Measurements from ENCODE around the gene KRT78.

Gene KRT78

GRCh38 chr12:52821071-52821730 lies 27.6 kb downstream of the KRT78 start:
- DNase-seq (ENCODE audit: low spot score): no peak
- TF ChIP-seq CTCF (IDR thresholded peaks at IDR 0.05; ENCODE audit: extremely low read depth, missing control alignments): no peak

- TF ChIP-seq CTCF (IDR thresholded peaks at IDR 0.05; ENCODE audit: extremely low read depth, missing control alignments): no peak
These were observed 28.3 kb downstream of the KRT78 start for GRCh38 chr12:52820521-52820920.

DNA sequence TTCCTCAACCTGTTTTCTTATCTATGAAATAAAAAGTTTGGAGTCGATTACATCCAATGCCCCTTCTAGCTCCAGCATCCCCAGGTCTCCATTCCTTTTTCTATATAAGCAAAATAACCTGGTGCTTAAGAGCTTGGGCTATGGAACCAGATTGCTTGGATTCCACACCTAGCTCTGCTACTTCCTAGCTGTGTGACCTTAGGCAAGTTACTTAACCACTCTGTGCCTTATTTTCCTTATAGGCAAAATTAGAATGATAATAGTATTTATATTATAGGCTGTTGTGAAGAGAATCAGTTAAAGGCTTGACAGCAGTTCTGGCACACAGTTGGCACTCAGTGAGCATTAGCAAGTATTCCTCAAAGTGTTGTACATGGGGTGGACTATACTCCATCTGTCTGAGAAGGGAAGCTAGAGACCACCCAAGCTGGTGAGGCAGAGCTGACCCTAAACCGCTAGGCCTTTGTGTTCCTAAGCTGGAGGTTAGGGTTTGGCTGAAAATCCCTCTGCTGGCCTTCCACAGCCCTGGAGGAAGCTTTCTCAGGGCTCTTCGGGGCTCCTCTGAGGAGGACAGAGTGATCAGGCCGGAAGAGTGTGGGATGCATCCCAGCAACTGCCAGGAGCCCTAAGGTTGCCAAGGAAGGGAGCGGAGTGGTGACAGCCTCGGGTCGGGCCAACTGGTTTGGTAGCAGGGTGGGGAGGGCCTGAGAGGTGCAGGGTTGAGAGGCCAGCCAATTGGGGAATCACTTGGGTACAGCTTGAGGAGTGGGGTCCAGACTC lies 28.9 kb downstream of the KRT78 start:
- TF ChIP-seq CTCF (IDR thresholded peaks at IDR 0.05; ENCODE audit: extremely low read depth, missing control alignments): no peak
- no peak for DNase-seq (ENCODE audit: low spot score)

More at GRCh38 chr12:52820521-52820920, 28.3 kb downstream of the KRT78 start:
- DNase-seq (ENCODE audit: low spot score): no peak

DNA sequence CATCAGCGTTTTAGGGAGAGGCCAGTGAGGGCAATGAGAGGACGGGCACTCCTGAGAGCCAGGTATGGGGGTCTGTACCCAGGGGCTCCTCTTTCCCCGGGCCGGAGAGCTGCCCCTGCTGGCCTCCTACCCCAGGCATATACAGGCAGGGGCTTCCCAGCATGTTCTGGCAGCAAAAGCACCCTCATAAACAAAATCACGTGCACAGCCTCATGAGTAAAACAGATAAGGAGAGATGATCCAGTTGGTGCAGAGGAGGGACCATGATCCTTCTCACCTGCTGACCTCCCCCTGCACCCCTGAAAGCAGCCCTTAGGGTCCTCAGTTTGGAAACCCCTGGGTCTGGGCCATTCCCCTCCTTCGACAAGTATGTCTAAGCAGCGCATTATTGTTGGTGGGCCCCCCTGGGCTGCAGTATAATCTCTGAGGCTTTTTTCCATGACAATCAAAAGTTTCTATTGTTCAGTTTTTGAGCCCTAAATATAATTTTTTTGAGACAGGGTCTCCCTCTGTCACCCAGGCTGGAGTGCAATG lies 29.8 kb downstream of the KRT78 start:
- DNase-seq (ENCODE audit: low spot score): no peak
- no peak for TF ChIP-seq CTCF (IDR thresholded peaks at IDR 0.05; ENCODE audit: extremely low read depth, missing control alignments)

DNA sequence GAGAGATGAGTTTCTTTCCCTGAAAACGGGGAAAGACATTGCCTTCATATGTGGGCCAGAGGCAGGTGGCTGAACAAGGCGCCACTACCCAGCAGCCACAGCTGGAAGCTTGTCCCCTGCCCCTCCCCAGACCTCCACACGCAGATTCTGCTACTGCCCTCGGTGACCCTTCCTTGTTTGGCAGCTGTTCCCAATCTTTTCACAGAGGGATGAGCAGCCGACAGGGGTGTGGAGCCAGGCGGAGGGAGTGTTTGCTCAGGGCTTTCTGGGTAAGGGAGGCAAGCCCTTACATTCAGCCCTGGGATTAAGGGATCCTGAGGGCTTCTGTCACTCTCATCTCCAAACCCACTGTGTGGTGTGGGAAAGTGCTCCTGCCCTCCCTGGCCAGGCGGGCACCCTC lies 30.4 kb downstream of the KRT78 start:
- no peak for DNase-seq (ENCODE audit: low spot score)
- TF ChIP-seq CTCF (IDR thresholded peaks at IDR 0.05; ENCODE audit: extremely low read depth, missing control alignments): no peak

- no peak for TF ChIP-seq CTCF (IDR thresholded peaks at IDR 0.05; ENCODE audit: extremely low read depth, missing control alignments)
- no peak for DNase-seq (ENCODE audit: low spot score)
These were observed 31.0 kb downstream of the KRT78 start for GRCh38 chr12:52817699-52818238.
